CD4-positive, alpha-beta T cell treated with Interleukin-6 for 4 hours (primary cell): ENCODE data around the gene MYO1E.

Experiments
- DNase-seq: peaks from one replicate; pipeline ENCODE4 v3.0.0-alpha.2; 2020; ENCODE audit warnings: mixed read lengths

MYO1E gene

GRCh38 chr15:59221511-59222505, 150.9 kb downstream of the MYO1E start:
- no peak for DNase-seq

DNA sequence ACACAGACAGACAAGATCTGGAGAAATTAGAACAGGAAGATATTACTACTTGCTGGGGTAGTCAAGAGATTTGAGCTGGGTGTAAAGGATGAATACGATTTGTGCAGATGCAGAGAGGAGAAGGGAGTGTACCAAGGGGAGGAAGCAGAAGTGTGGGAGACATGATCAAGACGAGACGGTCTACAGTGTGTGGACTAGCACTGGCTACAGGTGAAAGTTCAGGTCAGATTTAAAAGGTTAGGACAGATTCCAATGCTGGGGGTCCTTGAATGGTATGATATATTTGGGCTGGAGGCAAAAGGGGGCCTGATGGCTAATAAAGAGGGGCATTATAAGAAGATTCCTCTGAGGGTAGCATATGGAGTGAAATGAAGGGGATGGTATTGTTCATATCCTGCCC, 154.0 kb downstream of the MYO1E start:
- no peak for DNase-seq

DNA sequence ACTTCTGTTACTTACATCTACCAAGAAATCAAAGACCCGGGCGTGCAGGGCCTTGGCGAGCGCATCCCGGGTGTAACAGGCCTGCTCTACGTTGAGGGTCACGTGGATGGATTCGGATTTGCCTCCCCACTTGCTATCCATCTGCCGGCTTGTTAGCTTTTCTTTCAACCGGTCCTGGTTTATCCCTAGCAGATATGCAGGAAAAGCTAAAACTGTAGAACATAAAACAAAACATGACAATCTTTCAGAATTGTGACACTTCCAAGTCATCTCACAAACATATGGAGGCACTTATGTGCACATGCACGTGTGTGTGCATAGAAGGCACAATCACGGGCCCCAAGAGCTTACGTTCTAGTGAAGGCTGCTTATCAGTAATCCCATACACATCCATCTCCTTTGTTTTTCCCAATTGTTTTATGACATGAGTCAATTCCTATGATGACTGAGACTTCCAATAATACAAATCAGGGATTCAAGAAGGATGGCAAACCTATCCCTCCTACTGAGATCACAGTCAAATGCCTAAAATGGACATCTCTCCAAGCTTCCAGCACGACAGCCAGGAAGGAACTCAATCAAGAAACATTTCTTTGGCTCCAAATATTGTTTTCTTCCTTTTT, 154.7 kb downstream of the MYO1E start:
- no peak for DNase-seq

GRCh38 chr15:59216911-59217310, 155.8 kb downstream of the MYO1E start:
- DNase-seq: no peak

- DNase-seq: no peak
These were observed 162.5 kb downstream of the MYO1E start for GRCh38 chr15:59210186-59210585.

- no peak for DNase-seq
These were observed 163.9 kb downstream of the MYO1E start for GRCh38 chr15:59208613-59209249.

GRCh38 chr15:59206623-59207183, 166.0 kb downstream of the MYO1E start, which contains the start of gene LDHAL6B:
Gene LDHAL6B, plus strand, starts transcription at chr15:59206843. Its CDS starts 98 bp downstream, at chr15:59206941.
- DNase-seq: no peak

DNA sequence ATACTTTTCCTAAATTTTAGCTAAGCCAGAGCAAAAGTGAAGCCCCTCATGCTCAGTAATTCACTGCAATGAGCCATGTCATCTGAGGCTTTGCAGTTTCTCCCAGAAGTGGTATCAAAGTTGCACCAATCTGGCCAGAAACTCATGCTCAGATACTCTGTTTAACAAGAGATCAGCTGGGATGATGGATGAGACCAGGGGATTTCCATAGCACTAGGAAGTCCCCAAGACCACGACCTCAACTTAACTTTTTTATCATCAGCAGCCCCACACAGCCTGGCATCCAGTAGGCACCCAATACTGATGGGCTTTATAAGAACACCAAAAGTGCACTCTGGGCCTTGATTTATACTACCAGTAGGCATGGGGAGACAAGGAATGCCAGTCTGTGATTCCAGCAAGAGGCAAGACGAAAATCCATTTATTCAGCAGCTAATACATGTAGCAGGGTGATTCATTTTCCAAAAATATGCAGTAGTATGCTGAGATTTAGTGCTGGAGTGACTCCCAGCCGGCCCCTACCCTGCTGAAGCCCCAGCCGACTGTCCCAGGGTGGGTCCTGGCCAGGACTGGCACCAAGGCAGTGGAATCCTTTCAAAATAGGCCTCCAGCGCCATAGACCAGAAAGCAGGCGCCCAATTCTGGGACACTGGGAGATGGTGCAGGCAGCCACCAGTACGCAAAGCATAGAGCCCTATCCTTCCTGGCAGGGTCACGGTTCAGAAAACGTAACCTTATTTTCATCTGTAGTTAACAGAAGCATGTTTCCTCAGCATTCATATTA, 166.6 kb downstream of the MYO1E start:
- no peak for DNase-seq

DNA sequence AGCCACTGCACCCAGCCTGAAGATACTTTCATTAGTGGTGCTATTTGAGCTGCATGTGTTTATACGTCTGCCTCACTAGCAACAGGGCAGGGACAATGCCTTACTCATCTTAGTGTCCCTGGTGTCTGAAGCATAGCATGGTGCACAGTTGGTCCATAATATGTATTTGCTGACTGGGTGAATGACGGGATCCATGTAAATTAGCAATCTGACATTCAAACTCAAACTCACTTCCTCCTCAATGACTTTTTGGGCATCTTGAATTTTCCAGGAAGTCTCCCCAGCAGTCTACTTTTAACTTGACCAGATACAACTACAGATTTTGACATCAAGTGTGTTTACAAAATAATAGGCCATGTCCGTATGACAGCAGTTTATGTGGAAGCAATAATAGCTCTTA, 169.0 kb downstream of the MYO1E start:
- DNase-seq: no peak

DNA sequence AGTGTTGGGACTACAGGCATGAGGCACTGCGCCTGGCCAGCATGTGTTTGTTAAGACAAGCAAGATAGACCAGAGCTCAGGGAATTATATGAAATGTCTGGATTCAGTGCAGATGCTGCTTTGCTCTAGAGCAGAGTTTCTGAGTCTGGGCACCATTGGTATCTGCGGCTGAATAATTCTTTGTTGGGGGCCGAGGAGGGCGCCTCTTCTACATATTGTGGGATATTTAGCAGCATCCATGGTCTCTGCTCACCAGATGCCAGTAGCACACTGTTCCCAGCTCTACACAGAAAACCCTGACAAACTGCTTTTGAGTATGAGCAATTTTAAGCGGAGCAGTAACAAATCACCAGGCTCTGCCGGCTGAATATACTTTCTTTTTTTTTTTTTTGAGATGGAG, 169.7 kb downstream of the MYO1E start:
- DNase-seq: no peak

GRCh38 chr15:59200560-59200959, 172.1 kb downstream of the MYO1E start:
- no peak for DNase-seq

DNA sequence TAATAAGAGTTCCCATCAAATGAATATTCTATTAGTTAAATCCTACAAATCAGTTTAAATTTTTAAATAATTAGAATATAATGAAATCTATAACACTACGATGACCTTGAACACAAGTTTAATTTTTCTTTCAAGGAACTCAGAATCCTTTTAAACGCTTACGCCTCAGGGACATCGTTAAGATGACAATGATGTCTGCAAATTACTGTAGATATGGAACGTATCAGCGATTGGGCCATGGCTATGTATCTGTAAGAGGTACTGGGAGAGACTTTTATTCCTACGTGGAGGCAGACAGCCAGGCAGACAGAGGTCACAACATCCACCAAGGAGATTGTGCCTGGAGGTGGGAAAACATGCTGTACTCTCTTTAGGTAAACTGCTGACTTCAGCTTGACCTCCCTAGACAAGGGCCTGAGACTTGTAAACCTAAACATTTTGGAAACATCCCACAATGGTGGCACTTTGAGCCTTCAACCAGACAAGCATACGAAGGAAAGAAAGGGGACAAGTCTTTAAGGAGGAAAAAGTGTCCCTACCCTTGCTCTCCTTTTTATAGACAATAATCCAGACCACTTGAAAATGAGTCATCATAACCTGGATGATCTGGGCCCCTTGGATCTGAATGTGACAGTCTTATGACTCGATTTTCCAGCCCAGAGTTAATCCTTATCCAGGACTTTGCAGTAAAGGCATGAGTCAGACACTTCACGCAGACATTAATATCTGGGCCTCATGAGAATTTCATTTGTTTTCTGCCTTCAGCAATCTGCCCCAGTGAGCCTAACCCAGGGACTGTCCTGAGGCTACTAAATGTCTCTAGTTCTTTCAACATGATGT, 172.8 kb downstream of the MYO1E start:
- no peak for DNase-seq

DNA sequence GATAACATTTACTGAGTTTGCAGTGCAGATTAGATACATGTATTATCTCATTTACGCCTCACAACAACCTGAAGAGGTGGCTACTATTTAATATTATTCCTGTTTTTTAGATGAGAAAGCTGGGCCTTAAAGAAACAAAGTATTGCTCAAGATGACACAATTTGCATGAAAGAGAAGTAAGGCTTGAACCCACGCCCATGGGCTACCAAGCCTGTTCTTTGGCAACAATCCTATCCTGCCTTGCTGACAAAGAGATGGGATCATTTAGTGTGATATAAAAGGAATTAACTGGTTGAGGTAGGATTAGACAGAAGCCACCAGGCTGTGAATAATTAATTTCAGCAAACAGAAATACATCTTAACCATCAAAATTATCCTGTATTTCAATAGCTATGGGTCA, 175.2 kb downstream of the MYO1E start:
- no peak for DNase-seq

DNA sequence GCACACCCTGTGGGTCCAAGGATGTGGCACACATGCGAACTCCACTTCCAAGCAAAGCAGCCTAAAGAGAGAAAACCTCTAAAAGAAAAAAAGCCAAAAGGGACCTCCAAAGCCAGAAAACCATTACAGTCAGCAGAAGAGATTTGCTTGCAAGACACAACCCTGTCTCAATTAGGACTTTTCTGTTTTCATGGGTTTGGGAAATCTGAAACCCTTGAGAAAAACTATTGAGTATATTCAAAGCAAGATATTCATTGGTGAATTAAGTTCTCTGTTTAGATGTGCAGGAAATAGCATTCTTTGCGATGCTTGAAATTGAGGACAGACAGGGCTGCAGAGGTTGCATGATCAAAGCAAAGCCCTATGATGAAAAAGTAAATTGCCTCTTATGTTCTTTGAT, 176.3 kb downstream of the MYO1E start:
- no peak for DNase-seq

DNA sequence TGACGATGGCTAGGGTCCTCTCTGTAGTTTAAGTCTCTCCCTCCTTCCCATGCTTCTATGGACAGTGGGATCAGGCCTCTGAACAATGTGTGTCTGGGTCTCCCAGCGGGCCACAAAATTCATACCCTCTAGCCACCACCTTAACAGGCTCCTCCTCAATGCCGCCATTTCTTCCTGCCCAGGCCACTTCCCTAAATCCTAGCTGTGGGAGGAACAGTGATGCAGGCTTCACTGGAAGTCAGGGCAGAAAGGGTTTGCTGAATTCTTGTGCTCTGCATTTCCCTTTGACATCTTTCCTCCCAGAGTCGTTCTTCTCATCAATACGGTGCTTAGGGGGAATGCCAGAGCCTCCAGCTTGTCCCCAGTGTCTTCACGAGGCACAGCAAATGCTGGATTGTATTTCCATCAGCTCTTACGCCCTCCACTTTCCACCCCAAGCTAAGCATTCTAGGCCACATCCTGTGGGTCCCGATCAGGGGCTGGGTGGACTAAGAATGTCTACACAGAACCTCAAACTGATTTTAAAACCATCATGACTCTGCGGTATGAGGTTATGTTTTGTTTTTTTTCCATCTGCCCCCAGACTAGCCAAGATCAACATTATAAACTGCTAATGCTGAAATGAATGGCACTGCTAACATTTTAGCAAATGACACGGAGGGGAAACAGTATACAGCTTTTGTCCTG, 177.9 kb downstream of the MYO1E start:
- no peak for DNase-seq

DNA sequence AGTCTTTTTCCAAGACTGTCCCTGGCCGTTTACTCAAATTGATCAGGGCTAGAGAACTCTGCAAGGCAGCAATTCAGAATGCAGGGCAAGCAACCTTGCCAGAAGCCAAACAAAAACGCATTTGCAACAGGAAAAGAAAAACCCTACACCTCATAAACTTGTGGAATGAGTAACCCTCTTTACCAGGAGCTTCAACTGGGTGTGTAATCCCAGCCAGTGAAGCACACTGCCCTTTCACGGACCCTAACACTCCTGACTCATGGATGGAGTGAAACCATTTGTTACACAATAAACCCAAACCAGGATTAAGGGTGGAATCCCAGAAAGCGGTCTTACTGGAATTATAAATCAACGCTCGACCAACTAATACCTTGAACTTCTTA, 180.8 kb downstream of the MYO1E start:
- no peak for DNase-seq

DNA sequence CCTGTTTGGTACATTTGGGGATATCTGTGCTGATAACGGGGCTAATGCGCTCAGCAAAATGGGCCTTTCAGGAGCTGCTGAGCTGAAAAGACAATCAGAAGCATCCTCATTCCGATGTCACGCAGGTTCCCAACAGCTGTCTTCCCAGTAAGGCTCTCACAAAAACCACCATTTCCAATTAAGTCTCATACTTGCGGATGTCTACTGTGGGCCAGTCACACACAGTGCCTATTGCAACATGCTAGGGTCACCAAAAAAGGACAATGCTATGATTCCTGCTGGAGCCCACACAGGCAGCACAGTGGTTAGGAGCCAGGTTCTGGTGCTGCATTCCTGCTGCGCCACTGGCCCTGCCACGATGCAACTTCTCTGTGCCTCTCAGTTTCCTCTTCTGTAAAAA, 182.4 kb downstream of the MYO1E start:
- no peak for DNase-seq

GRCh38 chr15:59189241-59189640, 183.4 kb downstream of the MYO1E start:
- no peak for DNase-seq

DNA sequence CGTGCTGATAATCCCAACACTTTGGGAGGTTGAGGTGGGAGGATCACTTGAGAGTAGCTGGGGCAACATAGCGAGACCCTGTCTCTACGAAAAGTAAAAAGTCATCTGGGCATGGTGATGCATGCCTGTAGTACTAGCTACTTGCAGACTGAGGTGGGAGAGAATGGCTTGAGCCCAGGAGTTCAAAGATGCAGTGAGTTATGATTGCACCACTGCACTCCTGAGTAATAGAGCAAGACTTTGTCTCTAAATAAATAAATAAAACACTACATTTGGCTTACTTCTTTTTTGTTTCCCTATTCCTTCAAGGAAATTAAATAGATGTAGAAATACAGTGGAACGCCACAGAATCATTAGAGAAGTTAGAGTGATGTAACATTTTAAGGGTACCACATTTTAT, 186.2 kb downstream of the MYO1E start:
- DNase-seq: no peak

GRCh38 chr15:59185725-59186124, 186.9 kb downstream of the MYO1E start:
- no peak for DNase-seq
